GM12878 (cell line): ENCODE results near the gene CNTNAP5. TPM values are rescaled to one million over a fixed set of nuclear protein-coding genes. Genes with fewer than 3 reads are reported as not detected.

Experiments
- ATAC-seq: fragments of 200-7000 bp; cut with Tn5 transposase; 3 replicates; pipeline ENCODE4 v1.9.1; 2020; ENCODE audit warnings: mild to moderate bottlenecking, moderate library complexity
- BruUV-seq: library from RNA; stranded (reverse); fragments of 400-500 nt; replicated peaks from 2 replicates; lab custom pipeline; 2021; lab: Mats Ljungman, UMichigan
- CTCF ChIA-PET: fragments of 300-600 bp; sonication (Branson Sonifier 250); formaldehyde crosslinking; extraction: SDS; loops from one replicate; lab custom pipeline; 2021; ENCODE audit warnings: inconsistent platforms; lab: Yijun Ruan, JAX
- POLR2A ChIA-PET: fragments of 350-600 bp; formaldehyde crosslinking; extraction: SDS; loops from one replicate; lab custom pipeline; 2021; ENCODE audit warnings: inconsistent platforms; lab: Charles Lee
- RAD21 ChIA-PET: fragments of 300-600 bp; sonication (Branson Sonifier 250); formaldehyde crosslinking; loops from one replicate; lab custom pipeline; 2023; ENCODE audit warnings: antibody characterized with exemption; ENCODE audit not compliant: unreplicated experiment; lab: Charles Lee
- SMC1A ChIA-PET: fragments of 300-600 bp; sonication (Branson Sonifier 250); formaldehyde crosslinking; loops from one replicate; lab custom pipeline; 2023; ENCODE audit not compliant: unreplicated experiment, uncharacterized antibody; lab: Charles Lee
- DNase-seq: peaks from one replicate; pipeline ENCODE4 v3.0.0-alpha.2; 2011; ENCODE audit warnings: low read depth, low spot score
- FAIRE-seq: peaks from 3 replicates; lab custom pipeline; 2011; peaks lifted over from hg19 to GRCh38; lab: Jason Lieb, UNC
- H2AFZ ChIP-seq: 2 replicates; pipeline ENCODE4 v1.6.0; 2011; ENCODE audit warnings: low read depth, low read length, control low read depth; ENCODE audit not compliant: control insufficient read depth
- H3K27ac ChIP-seq: 2 replicates; pipeline ENCODE4 v1.5.1; 2011; ENCODE audit warnings: control low read depth; ENCODE audit not compliant: control insufficient read depth, insufficient read depth
- H3K27me3 ChIP-seq, 2 experiments: replicated peaks in 1 of 2; 2 replicates each; pipeline versions ENCODE4 v1.6.0 to v1.6.1; 2011; ENCODE audit warnings: low read length in 1 of 2; ENCODE audit not compliant: control insufficient read depth in 2 of 2, insufficient read depth in 2 of 2
- H3K36me3 ChIP-seq, 2 experiments: 2 replicates each; pipeline ENCODE4 v1.5.1; 2011; ENCODE audit warnings: low read length in 1 of 2; ENCODE audit not compliant: control insufficient read depth in 2 of 2, insufficient read depth in 2 of 2
- H3K4me1 ChIP-seq: 2 replicates; pipeline ENCODE4 v1.6.1; 2011; ENCODE audit warnings: mild to moderate bottlenecking, low read length, moderate library complexity, mixed read lengths; ENCODE audit not compliant: control insufficient read depth, insufficient read depth
- H3K4me2 ChIP-seq: 2 replicates; pipeline ENCODE4 v1.6.0; 2011; ENCODE audit warnings: control low read depth; ENCODE audit not compliant: control insufficient read depth, insufficient read depth
- H3K4me3 ChIP-seq: fragments of 200-600 bp; sonication (generic); 2 replicates; pipeline ENCODE4 v1.5.1; 2016
- H3K79me2 ChIP-seq: 2 replicates; pipeline ENCODE4 v1.6.0; 2011; ENCODE audit warnings: low read length; ENCODE audit not compliant: control insufficient read depth, insufficient read depth
- H3K9ac ChIP-seq: 2 replicates; pipeline ENCODE4 v1.8.0; 2011; ENCODE audit warnings: low read length, control low read depth, mixed read lengths; ENCODE audit not compliant: control insufficient read depth, insufficient read depth
- H3K9me3 ChIP-seq: replicated peaks from 3 replicates; pipeline ENCODE4 v1.5.1; 2011; ENCODE audit warnings: mild to moderate bottlenecking, low read length; ENCODE audit not compliant: control insufficient read depth, insufficient read depth
- H4K20me1 ChIP-seq: 2 replicates; pipeline ENCODE4 v1.6.0; 2011; ENCODE audit not compliant: control insufficient read depth, insufficient read depth
- EED ChIP-seq: sonication (generic); IDR thresholded peaks from 2 replicates; pipeline ENCODE4 v1.6.1; 2016; ENCODE audit warnings: antibody characterized with exemption, low read depth
- HCFC1 ChIP-seq: fragments of 150-350 bp; IDR thresholded peaks from 2 replicates; pipeline ENCODE4 v1.6.1; 2014; ENCODE audit warnings: low read length
- MXI1 ChIP-seq: fragments of 150-350 bp; IDR thresholded peaks from 2 replicates; pipeline ENCODE4 v1.6.1; 2011; ENCODE audit warnings: low read depth, mild to moderate bottlenecking, inconsistent platforms, low read length, improper control_type of control experiment
- NFXL1 ChIP-seq: fragments of 450-650 bp; IDR thresholded peaks from 2 replicates; pipeline ENCODE4 v1.6.1; 2017; ENCODE audit warnings: antibody characterized with exemption, mild to moderate bottlenecking, borderline replicate concordance
- PAX8 ChIP-seq: fragments of 450-650 bp; IDR thresholded peaks from 2 replicates; pipeline ENCODE4 v1.6.1; 2017; ENCODE audit warnings: mild to moderate bottlenecking, moderate library complexity
- RAD21 ChIP-seq: IDR thresholded peaks from 2 replicates; pipeline ENCODE4 v1.6.1; 2011; ENCODE audit warnings: mild to moderate bottlenecking, low read depth, low read length, moderate library complexity; ENCODE audit not compliant: insufficient read depth
- SKIL ChIP-seq: fragments of 450-650 bp; IDR thresholded peaks from 2 replicates; pipeline ENCODE4 v1.6.1; 2017; ENCODE audit warnings: mild to moderate bottlenecking, low read depth, inconsistent platforms; ENCODE audit not compliant: poor library complexity, severe bottlenecking
- SUZ12 ChIP-seq: fragments of 200-600 bp; sonication (generic); IDR thresholded peaks from one replicate; pipeline ENCODE4 v1.6.1; 2018; ENCODE audit warnings: antibody characterized with exemption, mild to moderate bottlenecking; ENCODE audit not compliant: unreplicated experiment
- TBL1XR1 ChIP-seq: IDR thresholded peaks from 2 replicates; pipeline ENCODE4 v1.6.1; 2012; ENCODE audit warnings: low read depth, low read length, improper control_type of control experiment
- TCF7 ChIP-seq: IDR thresholded peaks from 2 replicates; pipeline ENCODE4 v1.6.1; 2014; ENCODE audit warnings: antibody characterized with exemption, borderline replicate concordance
- ZNF217 ChIP-seq: fragments of 450-650 bp; IDR thresholded peaks from 2 replicates; pipeline ENCODE4 v1.6.1; 2017; ENCODE audit warnings: antibody characterized with exemption, mild to moderate bottlenecking
- WGBS: methylation state at CpG from one replicate; pipeline ENCODE4 v1.1.6; 2016; ENCODE audit warnings: low lambda C conversion rate; ENCODE audit not compliant: insufficient replicate concordance, insufficient coverage; ENCODE audit errors: missing lambda C conversion rate; 5-methylcytosine and 5-hydroxymethylcytosine counted together
- in situ Hi-C: fragments of 300-500 bp; cut with MboI; formaldehyde crosslinking; loops from 9 replicates; pipeline ENCODE4 v1.14.3; 2018; ENCODE audit warnings: mixed read lengths
- intact Hi-C: fragments of 100-400 bp; cut with micrococcal nuclease; formaldehyde crosslinking; loops from one replicate; pipeline ENCODE4 v1.14.2; 2022; ENCODE audit not compliant: unreplicated experiment
- polyA plus RNA-seq, 11 experiments: library from polyadenylated mRNA; depleted of rRNA in 4 of 11; unstranded in 6 of 11; stranded (reverse) in 5 of 11; fragments of >200 nt; fragmentation: Nextera tagmentation in 4 of 11; fragmentation: Illumina TruSeq in 1 of 11; extraction: Ambion mirVana in 4 of 11; extraction: Trizol in 1 of 11; gene quantifications; 1 replicate in 1 of 11; 2 replicates in 10 of 11; pipeline versions ENCODE4 v1.2.1 to v1.2.3, GENCODE V29; 2011 to 2016; ENCODE audit warnings: inconsistent platforms in 2 of 11, missing spikeins in 2 of 11, low read depth in 1 of 11
- total RNA-seq, 4 experiments: library from RNA; depleted of rRNA in 3 of 4; stranded (reverse); fragments of >200 nt in 3 of 4; fragmentation: Illumina TruSeq in 1 of 4; extraction: Trizol in 1 of 4; gene quantifications; 2 replicates each; pipeline versions ENCODE4 v1.2.1 to v1.2.3, GENCODE V29; 2013 to 2021
- TF ChIP-seq, protein P1 (sequence below): fragments of 450-650 bp; IDR thresholded peaks from 2 replicates; pipeline ENCODE4 v1.6.1; 2016; ENCODE audit warnings: mild to moderate bottlenecking

Gene CNTNAP5
- total and polyA plus RNA-seq, 10 of the 15 experiments (the other 5 are each of a cell fraction or from before 2014, with no cell fraction given): not detected

- RAD21 ChIA-PET: no interaction called here
- no peaks in the 10 kb centered on the region for H3K9me3 ChIP-seq
- no peak for DNase-seq
- intact Hi-C loops: no loop called here
- BruUV-seq: no TSS peak
- no peaks in the 10 kb centered on the region for H3K4me1 ChIP-seq
- no peaks in the 10 kb centered on the region for H3K27me3 ChIP-seq
- no peaks in the 10 kb centered on the region for H4K20me1 ChIP-seq
- H3K9ac ChIP-seq: no peak overlapping the region
- in situ Hi-C loops: no loop called here
- WGBS: 50% methylated on average over 1 of the region's 1 CpG
- ATAC-seq: peak; percentile 26; the same call in 1 of the 3 replicates
- CTCF ChIA-PET: no interaction called here
- FAIRE-seq: no peak
- no peak overlapping the region for H3K4me3 ChIP-seq
- TF ChIP-seq EED: no peak
- no peak for TF ChIP-seq PAX8
- TF ChIP-seq TCF7: no peak
- no peak for TF ChIP-seq SUZ12
- no peak for TF ChIP-seq ZNF217
- no peak for TF ChIP-seq HCFC1
- no peak for TF ChIP-seq NFXL1
- TF ChIP-seq SKIL: no peak
- no peak for TF ChIP-seq TBL1XR1
- TF ChIP-seq RAD21: no peak
- TF ChIP-seq MXI1: no peak
- TF ChIP-seq, protein P1, sequence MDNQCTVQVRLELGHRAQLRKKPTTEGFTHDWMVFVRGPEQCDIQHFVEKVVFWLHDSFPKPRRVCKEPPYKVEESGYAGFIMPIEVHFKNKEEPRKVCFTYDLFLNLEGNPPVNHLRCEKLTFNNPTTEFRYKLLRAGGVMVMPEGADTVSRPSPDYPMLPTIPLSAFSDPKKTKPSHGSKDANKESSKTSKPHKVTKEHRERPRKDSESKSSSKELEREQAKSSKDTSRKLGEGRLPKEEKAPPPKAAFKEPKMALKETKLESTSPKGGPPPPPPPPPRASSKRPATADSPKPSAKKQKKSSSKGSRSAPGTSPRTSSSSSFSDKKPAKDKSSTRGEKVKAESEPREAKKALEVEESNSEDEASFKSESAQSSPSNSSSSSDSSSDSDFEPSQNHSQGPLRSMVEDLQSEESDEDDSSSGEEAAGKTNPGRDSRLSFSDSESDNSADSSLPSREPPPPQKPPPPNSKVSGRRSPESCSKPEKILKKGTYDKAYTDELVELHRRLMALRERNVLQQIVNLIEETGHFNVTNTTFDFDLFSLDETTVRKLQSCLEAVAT: no peak
- SMC1A ChIA-PET: no interaction called here
- no peak overlapping the region for H3K27ac ChIP-seq
- H3K36me3 ChIP-seq: no peaks in the 10 kb centered on the region
- H2AFZ ChIP-seq: no peak overlapping the region
- POLR2A ChIA-PET: no interaction called here
- no peaks in the 10 kb centered on the region for H3K79me2 ChIP-seq
- H3K4me2 ChIP-seq: no peak overlapping the region
Observed at GRCh38 chr2:124933883-124934282, 908.8 kb downstream of the CNTNAP5 start.
